Vagina (tissue), 2 donors: Measurements from ENCODE around the gene MRPS35.

Source experiments
- CTCF ChIP-seq, 3 experiments: fragments of 450-650 bp in 2 of 3; fragments of 200-600 bp in 1 of 3; sonication (generic) in 1 of 3; IDR thresholded peaks; one replicate each; pipeline ENCODE4 v1.5.1; 2017 to 2019; ENCODE audit warnings: antibody characterized with exemption in 3 of 3, mild to moderate bottlenecking in 2 of 3, moderate library complexity in 2 of 3
- POLR2A ChIP-seq, 2 donors: fragments of 450-650 bp; IDR thresholded peaks; one replicate each; pipeline ENCODE4 v1.6.1; 2017; ENCODE audit warnings: antibody characterized with exemption in 2 of 2, mild to moderate bottlenecking in 2 of 2, moderate library complexity in 2 of 2

GRCh38 chr12:27747111-27747820, 36.6 kb downstream of the MRPS35 start:
- no peak for TF ChIP-seq POLR2A (IDR thresholded peaks at IDR 0.05)
- no peak for TF ChIP-seq CTCF (IDR thresholded peaks at IDR 0.05)
